ENCODE measurements around the gene C1QTNF5.

The C1QTNF5 gene

GRCh38 chr11:119335655-119336543, 4.8 kb downstream of the C1QTNF5 start:
- no peak for DNase-seq

GRCh38 chr11:119335091-119335654, 5.5 kb downstream of the C1QTNF5 start:
- no peak for DNase-seq

GRCh38 chr11:119334174-119334930, 6.3 kb downstream of the C1QTNF5 start, which contains the start of gene RNF26:
RNF26 (plus strand) TSS chr11:119334527; CDS start chr11:119335123, 596 bp downstream.
- peak; percentile 99 for DNase-seq

GRCh38 chr11:119332111-119332765, 8.4 kb downstream of the C1QTNF5 start:
- no peak for DNase-seq

GRCh38 chr11:119330237-119330636, 10.4 kb downstream of the C1QTNF5 start:
- no peak for DNase-seq

GRCh38 chr11:119329320-119329719, 11.4 kb downstream of the C1QTNF5 start:
- no peak for DNase-seq

- DNase-seq: no peak
Observed at GRCh38 chr11:119324189-119324588, 16.5 kb downstream of the C1QTNF5 start.

- peak; percentile 32 for DNase-seq
Observed at GRCh38 chr11:119323532-119324033, 17.1 kb downstream of the C1QTNF5 start.

- no peak for DNase-seq
Observed at GRCh38 chr11:119322921-119323531, 17.7 kb downstream of the C1QTNF5 start.

- DNase-seq: no peak
Observed at GRCh38 chr11:119322360-119322739, 18.3 kb downstream of the C1QTNF5 start.

- no peak for DNase-seq
Observed at GRCh38 chr11:119320776-119321524, 19.7 kb downstream of the C1QTNF5 start.

- DNase-seq: no peak
Observed at GRCh38 chr11:119320240-119320775, 20.4 kb downstream of the C1QTNF5 start.

GRCh38 chr11:119319700-119320239, 20.9 kb downstream of the C1QTNF5 start:
- no peak for DNase-seq

GRCh38 chr11:119319136-119319699, 21.5 kb downstream of the C1QTNF5 start:
- no peak for DNase-seq

GRCh38 chr11:119318240-119319135, 22.2 kb downstream of the C1QTNF5 start:
- no peak for DNase-seq

GRCh38 chr11:119317592-119318239, 23.0 kb downstream of the C1QTNF5 start:
- no peak for DNase-seq

- peak; percentile 57 for DNase-seq
Observed at GRCh38 chr11:119316729-119317591, 23.7 kb downstream of the C1QTNF5 start, which contains the start of gene MCAM. MCAM (minus strand) TSS chr11:119317130; CDS start chr11:119317101, 29 bp downstream.

Data from DMS79 (cell line).